GM21367 (cell line): ENCODE measurements around the gene PTPRD.
"Not testable (repeated sequence)": the region's sequence is repeated elsewhere in the genome, so short reads cannot be mapped to it uniquely, and the experiment has no call there.

ENCODE experiments used
- ATAC-seq: cut with Tn5 transposase; IDR thresholded peaks from one replicate; pipeline ENCODE4 v1.9.1; 2021; ENCODE audit not compliant: unreplicated experiment

Gene PTPRD

DNA sequence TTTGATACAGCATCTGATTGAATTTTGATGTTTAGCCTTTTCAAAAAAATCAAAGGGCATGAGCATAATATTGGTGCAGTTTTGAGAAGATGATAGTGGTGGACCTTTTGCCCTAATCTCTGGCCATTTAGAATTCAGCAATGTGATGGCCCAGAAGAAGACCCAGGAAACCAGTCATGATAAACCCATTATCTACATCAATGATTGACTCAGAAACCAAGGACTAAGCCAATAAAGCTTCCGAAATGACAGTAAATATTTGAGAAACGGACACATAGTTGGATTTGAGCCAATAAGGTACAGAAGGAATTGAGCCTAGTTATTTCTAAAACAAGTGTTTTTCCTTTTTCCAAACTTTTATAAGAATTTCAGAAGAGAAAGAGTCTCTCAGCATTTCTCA is 1654.4 kb downstream of the PTPRD start:
- ATAC-seq, result no peak

- ATAC-seq, result no peak
Measured at GRCh38 chr9:8955315-8955714, 1657.5 kb downstream of the PTPRD start.

DNA sequence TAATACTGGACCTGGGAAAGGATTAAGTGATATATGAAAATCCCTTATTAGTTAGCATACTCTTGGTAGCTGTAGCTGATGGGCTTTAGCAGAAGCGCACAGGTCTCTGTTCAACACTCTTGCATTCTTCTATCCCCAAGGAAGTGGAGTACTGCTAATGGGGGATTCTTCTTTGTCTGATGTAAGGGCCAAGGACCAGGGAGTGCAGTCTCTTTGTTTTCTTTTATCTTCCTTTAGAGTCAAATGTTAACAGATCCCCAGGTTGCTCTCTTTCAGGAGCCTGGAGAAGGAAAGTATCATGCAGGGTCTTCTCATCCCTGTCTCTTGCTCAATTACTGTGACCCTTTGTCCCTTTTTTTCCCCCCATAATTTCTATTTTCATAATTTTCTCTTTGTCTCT is 1666.3 kb downstream of the PTPRD start:
- no peak for ATAC-seq

DNA sequence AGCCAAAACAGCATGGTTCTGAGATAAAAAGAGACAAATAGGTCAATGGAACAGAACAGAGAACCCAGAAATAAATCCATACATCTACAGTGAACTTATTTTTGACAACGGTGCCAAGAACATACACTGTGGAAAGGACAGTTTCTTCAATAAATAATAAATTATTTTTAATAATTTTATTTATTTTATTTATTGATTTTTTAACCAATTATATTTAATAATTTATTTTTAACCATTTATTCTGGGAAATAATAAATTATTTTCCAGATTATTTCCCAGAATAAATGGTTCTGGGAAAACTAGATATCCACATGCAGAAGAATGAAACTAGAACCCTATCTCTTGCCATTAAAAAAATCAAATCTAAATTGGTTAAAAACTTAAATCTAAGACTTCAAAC is 1669.4 kb downstream of the PTPRD start:
- no peak for ATAC-seq

DNA sequence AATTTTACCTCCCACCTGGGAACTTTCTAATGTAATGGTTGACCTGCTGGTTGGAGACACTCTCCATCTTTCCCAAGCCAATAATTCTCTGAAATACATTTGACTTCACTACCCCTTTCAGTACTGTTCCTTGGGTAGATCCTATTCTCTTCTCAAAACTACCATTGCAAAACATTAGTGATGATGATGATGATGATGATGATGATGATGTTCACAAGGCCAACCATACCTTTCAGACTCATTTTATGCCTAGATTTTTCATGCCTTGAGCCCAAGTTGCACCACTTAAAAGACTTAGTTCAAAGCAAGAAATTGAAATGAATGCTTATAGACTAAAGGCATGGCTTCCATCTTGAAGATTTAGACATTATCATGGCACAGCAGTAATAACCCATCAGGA is 1672.2 kb downstream of the PTPRD start:
- ATAC-seq, result no peak

GRCh38 chr9:8926461-8926860 is 1686.3 kb downstream of the PTPRD start:
- no peak for ATAC-seq

DNA sequence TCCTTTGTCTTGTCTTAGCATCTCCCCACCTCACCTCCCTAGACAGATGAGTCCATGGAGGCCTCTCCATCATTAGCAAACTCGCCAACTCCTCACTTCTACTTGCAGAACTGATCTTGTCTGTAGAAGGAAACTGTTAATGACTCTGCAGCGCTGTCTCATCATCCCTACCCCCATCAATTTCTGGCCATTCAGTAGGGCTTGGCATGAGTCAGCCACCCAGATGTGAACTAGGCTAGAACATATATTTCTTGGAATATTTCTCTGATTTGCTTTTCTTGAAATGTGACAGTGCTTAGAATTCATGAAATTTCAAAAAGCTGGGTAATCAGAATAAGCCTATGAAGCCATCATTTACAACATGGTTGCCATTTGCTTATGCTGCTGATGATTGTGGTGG is 1688.2 kb downstream of the PTPRD start:
- no peak for ATAC-seq

GRCh38 chr9:8920478-8921183 is 1692.2 kb downstream of the PTPRD start:
- ATAC-seq, result not testable (repeated sequence)

DNA sequence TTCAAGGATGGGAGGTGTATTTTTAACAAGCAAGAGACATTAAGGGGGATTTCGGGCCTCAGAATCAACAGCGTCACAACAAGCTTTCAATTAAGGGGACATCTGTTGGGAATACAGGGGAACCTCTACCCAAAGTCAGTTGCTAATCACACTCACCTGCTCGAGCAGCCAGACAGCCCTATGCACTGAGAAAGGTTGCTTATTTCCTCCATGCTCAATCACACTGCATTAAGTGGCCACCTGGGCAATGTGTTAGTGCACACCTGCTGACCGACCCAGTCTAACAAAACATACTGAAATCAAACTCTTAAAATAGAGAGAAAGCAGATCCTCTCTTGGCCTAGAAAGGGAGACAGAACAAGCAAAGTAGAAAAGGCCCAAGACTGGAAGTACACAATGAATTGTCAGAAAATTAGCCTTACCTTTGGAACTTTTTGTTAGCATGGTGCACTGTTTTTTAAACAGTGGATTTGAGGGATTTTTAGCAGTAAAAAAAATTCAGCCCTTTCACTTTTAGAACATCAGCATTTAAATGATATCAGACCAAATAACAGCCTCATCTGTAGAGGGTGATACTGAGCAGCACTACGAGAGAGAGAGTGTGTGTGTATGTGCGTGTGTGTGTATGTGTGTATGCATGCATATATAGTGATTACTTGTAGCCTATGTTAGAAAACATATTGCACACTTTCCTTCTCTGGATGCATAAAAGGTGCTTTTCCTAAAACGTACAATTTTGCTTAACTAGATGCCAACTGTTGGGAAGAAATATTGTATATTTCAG is 1694.7 kb downstream of the PTPRD start:
- ATAC-seq, result no peak

DNA sequence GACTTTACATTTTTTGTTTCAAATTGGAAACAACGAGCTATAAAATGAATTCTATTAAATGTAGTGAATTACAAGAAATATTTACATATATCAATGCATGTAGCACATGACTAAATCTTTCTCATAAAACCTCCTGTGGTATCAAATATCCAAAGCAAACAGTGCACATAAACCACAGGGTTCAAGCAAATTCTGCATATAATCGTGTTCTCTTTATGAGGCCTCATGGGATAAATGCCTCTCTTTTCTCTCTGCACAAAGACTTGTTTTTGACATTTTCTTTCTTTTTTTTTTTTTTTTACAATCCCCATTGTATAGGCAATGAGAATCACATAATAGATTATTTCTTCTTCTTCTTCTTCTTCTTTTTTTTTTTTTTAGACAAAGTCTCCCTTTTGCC is 1696.0 kb downstream of the PTPRD start:
- ATAC-seq, result no peak

GRCh38 chr9:8907868-8908267 is 1704.9 kb downstream of the PTPRD start:
- ATAC-seq, result no peak

DNA sequence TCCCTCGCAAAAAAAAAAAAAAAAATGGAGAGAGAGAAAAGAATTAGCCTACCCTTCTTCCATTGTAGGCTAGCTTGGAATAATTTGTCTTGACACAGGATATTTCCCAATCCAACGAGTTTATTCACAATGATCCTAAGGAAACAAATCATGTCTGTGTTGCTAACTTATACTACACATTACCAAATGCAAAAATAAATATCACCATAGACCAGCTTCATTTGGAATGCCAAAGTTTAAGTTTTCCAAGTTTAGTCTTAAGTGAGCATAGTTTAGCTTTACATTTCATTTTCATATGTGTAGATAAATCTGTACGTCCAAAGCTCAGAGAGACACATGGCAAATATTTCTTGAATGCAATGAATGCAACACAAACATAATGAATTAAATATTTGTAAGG is 1707.1 kb downstream of the PTPRD start:
- ATAC-seq, result no peak

GRCh38 chr9:8904771-8905515 is 1707.9 kb downstream of the PTPRD start:
- no peak for ATAC-seq

DNA sequence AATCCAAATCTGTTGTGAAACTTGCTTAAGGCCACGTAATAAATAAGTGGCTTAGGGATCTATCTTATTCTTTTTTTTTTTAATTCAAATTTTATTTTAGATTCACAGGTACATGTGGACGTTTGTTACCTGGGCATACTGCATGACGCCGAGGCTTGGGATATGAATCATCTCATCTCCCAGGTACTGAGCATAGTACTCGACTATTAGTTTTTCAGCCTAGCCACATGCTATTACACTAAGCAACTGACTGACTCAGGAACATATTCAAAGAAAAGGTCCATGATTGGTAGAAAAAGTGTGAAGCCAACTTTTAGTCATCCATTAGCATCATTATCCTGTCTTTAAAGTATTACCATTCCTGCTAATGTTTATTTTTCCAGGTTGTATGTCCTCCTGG is 1709.7 kb downstream of the PTPRD start:
- ATAC-seq, result no peak

DNA sequence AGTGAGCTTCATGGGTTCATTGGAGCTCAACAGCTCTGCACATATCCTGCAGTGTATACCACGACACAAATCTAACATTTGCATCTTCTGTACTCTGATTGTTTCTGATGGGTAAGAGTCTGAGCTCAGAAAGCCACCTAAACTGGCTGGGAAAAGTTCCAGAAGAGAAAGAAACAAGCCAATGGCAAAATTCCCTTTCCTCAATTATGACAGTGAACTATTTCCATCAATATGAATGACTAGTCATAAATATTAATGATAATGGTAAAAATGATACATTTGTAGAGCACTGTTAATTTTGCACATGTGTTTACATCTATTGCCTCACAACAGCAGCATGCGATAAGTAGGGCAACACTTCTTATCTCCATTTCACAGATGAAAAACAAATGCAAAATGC is 1711.7 kb downstream of the PTPRD start:
- ATAC-seq, result no peak

DNA sequence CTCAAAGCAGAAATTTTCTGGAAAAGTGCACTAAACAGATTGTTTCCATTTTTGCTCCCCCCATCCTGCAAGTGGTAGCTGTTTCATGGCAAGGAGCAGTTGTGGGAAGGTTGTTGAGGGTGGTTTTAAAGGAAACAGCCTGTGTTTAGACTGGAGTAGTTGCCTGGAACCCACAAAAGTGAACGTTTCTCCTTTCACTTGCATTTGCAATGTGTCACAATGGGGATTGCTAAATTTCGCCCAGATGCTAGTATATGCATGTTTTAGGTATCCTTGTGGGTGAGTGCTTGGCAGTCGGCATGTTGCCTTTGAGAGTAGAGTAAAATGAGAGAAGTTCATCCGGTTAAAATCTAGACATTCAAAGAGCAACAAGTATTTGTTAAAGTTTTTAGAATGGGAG is 1713.3 kb downstream of the PTPRD start:
- ATAC-seq, result no peak

- ATAC-seq, result no peak
Measured at GRCh38 chr9:8895861-8896224, 1717.0 kb downstream of the PTPRD start.

DNA sequence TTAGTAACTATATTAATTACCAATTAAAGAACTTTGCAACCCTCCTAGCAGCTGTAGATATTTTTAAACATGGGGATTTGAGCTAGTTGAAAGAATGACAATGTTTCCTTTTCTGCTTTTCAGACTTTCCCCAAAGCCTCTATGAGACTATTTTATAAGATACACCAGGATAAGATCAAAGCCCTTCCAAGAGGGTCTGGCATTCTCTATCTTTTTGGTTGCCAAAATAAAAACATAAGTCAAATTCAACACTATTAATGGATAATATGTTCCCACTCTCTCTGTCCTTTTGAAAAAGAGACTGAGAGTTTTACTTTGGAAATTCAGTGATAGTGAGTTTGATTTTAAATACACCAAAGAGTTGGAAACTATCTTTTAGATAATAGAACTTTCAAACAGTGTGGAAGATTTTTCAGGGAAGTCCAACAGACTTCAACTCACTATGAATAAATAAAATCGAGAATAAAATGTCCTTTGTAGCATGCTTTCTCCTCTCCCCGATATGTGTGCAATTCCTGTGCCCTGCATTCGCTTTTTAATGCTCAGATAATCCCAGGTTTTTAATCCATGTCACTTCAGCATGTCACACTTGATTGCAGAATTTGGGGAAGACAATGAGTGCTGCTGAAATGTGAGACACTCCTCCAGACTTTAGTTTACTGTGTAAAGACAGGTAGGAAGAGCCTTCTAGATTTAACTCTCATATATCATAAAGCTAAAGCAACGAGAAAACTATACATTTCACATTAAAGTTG is 1717.5 kb downstream of the PTPRD start:
- ATAC-seq, result no peak

DNA sequence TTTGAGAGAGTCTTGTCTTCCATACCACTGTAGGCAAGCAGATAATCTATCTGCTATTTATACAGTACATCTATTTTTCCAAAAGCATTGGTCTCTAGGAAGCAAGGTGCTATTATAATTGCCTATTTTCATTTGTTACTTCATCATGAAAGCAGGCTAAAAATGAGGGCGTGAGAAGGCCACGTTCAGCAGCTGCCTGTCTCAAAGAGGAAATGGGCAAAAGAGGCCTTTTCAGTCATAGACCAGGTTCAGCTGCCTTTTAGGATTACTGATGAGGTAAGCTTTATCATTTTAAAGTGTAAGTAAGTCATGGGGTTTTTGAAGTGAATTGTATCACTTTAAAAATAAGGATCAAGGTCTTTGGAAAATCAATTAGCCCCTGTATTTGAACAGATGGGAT is 1722.1 kb downstream of the PTPRD start:
- no peak for ATAC-seq

DNA sequence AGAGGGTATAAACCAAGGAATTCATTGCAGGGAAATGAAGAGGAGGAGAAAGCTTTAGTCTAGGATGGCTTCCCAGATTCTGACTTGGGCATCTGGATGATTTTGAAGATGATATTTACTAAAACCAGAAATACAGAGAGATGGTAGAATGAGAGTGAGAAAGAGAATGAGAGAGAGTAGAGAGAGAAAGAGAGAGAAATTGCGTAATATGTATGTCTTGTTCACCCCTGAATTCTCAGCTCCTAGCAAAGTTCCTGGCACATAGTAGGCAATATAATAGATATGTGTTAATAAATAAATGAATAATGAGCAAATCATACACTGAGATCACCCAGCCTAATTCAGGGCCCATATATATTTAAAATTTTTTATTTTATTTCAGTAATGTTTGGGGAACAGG is 1723.7 kb downstream of the PTPRD start:
- no peak for ATAC-seq

DNA sequence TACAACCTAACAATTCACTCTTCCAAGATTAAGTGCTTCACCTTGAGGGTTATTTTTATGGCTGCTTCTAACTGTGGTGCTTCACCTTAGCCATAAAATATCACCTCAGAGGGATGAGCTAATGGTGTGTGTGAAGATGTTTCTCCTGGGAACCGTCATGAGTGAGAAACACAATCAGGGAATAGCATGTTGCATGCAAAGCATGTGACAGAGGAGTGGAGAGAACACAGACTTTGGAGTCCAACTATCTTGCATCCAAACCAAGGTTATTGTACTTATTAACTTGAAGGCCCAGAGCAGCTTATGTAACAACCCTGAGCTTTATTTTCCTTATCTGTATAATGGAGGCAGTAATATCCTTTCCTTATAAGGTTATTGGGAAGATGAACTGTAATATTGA is 1724.2 kb downstream of the PTPRD start:
- ATAC-seq, result no peak
